Measurements from ENCODE around the gene ZFPL1. TPM values are rescaled to one million over a fixed set of nuclear protein-coding genes. Genes with fewer than 3 reads are reported as not detected.

Gene ZFPL1
- 10 to 100 TPM; 29.9 to 41.3 TPM for total RNA-seq

DNA sequence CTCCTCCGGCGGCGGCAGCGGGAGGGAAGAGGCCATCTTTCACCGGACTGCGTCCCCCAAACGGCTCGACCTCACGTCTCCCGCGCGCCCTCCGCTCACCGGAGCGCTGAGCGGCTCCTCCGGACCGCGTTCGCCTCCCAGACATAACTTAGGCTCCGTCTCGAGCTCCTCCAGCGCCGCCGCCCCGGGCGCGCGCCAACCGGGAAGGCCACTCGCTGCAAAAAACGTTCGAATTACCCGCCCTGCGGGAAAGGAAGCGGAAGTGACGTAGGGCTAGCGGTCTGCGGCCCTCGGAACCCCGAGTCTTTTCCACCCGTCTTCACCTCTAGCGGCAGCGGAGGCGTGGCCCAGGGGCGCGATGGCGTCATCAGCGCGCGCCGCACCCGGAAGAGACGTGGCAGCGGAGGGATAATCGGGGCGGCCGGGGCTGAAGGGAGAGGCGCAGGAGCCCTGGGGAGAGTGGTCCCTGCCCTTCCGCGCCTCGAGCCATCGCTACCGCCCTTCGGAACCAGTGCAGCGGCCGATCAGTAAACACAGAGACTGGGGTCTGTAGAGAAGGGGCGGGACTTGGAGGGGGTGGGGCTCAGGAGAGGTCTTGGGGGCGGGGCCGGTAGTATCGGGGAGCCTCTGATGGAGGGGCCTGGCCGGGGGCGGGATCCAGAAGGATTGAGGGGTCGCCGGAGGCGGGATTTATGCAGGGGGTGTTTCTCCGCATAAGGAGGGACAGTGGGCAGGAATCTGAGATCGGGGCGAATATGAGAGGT lies at the start of gene ZFPL1, which contains the start of gene CDCA5:
Gene ZFPL1, plus strand, starts transcription at position 389 of the 764 bp plus-strand sequence. CDS start 477 bp downstream, outside the sequence.
Gene CDCA5, minus strand, starts transcription at position 207 of the 764 bp plus-strand sequence. Its CDS starts 62 bp downstream, at position 145.
- DNase-seq (ENCODE audit: low spot score in 2 of 2) (peak; percentile 97 to 98), ATAC-seq (peak; percentile 90 to 97)
- Mint-ChIP-seq H3K27ac (peak within 1 kb of the TSS; percentile 99 to 100), H3K36me3 (peaks cover 50 to 52% of the 10 kb centered on the region in 2 donors), H3K9me3 (no peaks in the 10 kb centered on the region)

DNA sequence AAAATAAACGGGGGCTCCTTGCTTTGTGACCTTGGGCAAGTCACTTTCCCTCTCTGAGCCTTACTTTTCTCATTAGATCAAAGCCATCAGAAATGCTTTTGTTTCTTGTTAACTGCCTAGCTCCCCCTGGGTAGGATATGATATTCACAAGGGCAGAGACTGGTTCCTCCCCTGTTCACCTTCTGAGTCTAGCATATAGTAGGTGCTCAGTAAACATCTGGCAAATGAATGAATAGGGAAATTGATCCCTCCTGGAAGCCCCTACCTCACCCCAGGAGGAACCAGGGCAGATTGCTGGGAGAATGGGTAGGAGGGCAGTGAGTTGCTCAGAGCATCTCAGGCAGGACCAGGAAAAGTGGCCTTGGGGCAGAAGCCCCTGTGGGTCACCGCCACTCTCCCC lies 49.6 kb upstream of the ZFPL1 start:
- no peak overlapping the region for H3K27ac Mint-ChIP-seq
- no peaks in the 10 kb centered on the region for H3K9me3 Mint-ChIP-seq
- no peak for ATAC-seq
- H3K36me3 Mint-ChIP-seq: no peaks in the 10 kb centered on the region
- DNase-seq (ENCODE audit: low spot score in 2 of 2): no peak

DNA sequence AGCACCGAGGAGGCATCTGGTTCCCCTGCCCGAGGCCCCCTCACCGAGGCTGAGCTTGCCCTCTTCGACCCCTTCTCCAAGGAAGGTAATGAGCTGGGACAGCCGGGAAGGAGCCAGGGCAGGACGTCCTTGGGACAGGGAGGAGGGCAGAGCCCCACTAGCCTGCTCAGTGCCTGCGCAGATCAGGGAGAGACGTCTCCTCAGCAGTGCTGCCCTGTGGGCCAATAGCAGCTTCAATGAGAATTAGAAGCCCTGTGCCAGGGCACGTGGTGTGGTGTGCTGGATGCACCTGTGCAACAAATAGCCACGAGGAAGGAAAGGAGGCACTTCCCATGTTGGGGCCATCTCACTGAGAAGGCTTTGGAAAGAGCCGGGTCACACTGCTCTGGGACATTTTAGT lies 48.4 kb upstream of the ZFPL1 start:
- DNase-seq (ENCODE audit: low spot score in 2 of 2) (no peak), ATAC-seq (no peak)
- Mint-ChIP-seq H3K36me3 (no peaks in the 10 kb centered on the region), H3K27ac (no peak overlapping the region), H3K9me3 (no peaks in the 10 kb centered on the region)

DNA sequence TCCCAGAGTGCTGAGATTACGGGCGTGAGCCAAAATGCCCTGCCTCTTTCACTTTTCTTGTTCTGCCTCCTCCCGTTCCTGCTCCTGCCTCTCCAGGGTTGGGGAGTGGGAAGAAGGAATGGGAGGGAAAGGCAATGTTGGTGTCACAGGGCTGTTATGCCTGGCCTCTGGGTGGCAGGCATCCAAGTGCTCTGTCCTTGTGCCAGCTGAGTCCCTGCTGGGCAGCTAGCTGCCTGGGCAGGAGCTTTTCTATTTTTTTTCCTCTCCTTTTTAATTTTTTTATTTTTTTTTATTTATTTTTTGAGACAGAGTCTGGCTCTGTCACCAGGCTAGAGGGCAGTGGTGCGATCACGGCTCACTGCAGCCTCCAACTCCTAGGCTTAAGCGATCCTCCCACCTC lies 47.1 kb upstream of the ZFPL1 start:
- no peaks in the 10 kb centered on the region for H3K36me3 Mint-ChIP-seq
- no peak for DNase-seq (ENCODE audit: low spot score in 2 of 2)
- no peaks in the 10 kb centered on the region for H3K9me3 Mint-ChIP-seq
- H3K27ac Mint-ChIP-seq: no peak overlapping the region
- no peak for ATAC-seq

DNA sequence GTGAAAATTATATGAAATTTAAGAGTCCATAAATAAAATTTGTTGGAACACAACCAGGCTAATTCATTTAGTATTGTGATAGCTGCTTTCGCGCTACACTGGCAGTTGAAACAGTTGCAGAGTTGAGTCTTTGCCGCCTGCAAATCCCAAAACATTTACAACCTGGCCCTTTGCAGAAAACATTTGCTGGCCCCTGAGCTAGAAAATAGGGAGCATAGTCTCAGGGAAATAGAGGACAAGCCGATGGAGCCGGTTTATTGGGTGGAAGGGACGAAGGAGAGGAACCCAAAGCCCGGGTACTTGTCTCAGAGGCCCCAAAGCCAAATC lies 43.5 kb upstream of the ZFPL1 start:
- ATAC-seq: no peak
- Mint-ChIP-seq H3K36me3 (peaks cover 5 to 7% of the 10 kb centered on the region in 2 donors), H3K27ac (peak overlapping the region; percentile 82 to 92), H3K9me3 (no peaks in the 10 kb centered on the region)
- DNase-seq (ENCODE audit: low spot score in 2 of 2): no peak

DNA sequence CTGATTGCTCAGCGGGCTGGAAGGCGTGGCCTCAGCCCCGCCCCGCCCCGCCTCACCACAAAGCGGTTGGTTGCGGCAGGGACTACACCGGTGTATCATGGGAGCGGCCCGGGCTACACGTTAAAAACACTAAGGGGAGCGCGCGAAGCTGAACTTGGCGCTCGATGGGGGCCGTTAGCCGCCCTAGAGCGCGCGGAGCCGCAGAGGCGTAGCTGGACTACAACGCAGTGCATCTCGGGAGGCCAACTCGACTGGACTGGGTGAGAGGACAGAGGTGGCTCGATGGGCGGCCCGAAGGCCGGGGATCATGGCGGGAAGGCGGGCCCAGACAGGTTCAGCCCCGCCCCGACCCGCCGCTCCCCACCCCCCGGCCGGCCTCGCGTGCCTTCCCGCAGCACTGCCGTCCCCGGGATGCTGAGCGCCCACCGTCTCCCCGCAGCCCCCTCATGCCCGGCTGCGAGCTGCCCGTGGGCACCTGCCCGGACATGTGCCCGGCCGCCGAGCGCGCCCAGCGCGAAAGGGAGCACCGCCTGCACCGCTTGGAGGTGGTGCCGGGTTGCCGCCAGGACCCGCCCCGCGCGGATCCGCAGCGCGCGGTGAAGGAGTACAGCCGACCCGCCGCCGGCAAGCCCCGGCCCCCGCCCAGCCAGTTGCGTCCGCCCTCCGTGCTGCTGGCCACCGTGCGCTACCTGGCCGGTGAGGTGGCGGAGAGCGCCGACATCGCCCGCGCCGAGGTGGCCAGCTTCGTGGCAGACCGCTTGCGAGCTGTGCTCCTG lies 43.0 kb upstream of the ZFPL1 start, which contains the start of gene SAC3D1:
Gene SAC3D1, plus strand, starts transcription at position 364 of the 776 bp plus-strand sequence. Its CDS starts 83 bp downstream, at position 447.
- Mint-ChIP-seq H3K27ac (peak within 1 kb of the TSS; percentile 82 to 92), H3K36me3 (peaks cover 5 to 7% of the 10 kb centered on the region in 2 donors), H3K9me3 (no peaks in the 10 kb centered on the region)
- DNase-seq (ENCODE audit: low spot score in 2 of 2): peak; percentile 90 to 94
- ATAC-seq: peak; percentile 90 to 95

DNA sequence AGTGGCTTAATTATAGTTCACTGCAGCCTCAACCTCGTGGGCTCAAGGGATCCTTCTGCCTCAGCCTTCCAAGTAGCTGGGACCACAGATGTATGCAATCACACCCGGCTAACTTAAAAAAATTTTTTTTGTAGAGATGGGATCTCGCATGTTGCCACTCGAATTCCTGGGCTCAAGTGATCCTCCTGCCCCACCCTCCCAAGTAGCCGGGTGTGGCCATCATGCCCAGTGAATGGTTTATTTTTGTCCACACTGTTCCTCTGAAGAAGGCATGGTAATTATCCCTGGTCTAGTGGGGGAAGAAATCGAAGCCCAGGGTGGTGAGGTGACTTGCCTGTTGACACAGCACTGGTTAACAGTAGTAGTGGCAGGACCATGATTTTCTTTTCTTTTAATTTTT lies 41.1 kb upstream of the ZFPL1 start:
- DNase-seq (ENCODE audit: low spot score in 2 of 2) (no peak), ATAC-seq (no peak)
- Mint-ChIP-seq H3K27ac (peak overlapping the region in 1 of 2 donors; percentile 71), H3K36me3 (peaks cover 7 to 11% of the 10 kb centered on the region in 2 donors), H3K9me3 (no peaks in the 10 kb centered on the region)

DNA sequence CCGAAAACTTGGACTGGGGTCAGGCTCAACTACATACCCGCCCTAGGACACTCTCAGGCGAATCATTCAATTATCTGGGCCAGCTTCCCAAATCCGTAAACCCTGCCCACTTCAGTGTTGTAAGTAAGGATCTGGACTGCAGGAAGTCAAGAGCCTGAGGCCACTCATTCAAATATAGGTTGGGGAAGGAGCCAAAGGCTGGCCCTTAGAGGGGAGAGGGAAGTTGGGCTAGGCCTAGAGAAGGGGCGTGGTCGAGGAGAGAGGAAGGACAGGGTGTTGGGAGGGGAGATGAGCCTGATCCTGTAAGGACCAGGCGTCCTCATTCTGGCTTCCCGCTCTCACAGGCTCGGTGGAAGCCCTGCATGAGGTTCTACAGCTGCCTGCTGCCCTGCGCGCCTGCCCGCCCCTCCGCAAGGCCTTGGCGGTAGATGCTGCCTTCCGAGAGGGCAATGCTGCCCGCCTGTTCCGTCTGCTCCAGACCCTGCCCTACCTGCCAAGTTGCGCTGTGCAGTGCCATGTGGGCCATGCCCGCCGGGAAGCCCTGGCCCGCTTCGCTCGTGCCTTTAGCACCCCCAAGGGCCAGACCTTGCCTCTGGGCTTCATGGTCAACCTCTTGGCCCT lies 40.0 kb upstream of the ZFPL1 start:
- DNase-seq (ENCODE audit: low spot score in 2 of 2) (no peak), ATAC-seq (no peak)
- H3K9me3 Mint-ChIP-seq: no peaks in the 10 kb centered on the region
- peaks cover 7 to 11% of the 10 kb centered on the region in 2 donors for H3K36me3 Mint-ChIP-seq
- H3K27ac Mint-ChIP-seq: no peak overlapping the region

DNA sequence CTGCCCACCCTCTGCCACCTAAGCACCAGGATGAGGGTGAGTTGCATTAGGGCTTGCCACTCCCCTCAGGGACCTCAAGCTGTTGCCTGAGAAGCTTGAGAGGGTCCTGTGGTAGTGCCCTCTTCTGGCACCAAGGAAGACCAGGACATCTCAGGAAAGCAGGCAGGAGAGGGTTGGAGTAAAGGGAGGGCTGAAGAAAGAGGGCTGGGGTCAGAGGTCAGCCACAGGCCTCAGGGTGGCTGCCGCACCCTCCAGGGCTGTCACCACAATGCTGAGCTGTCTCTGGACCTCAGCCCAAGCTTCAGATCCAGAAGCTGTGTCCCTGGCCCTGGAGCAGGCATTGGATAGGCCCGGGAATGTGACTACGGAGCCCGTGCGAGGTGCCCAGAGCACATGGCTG lies 39.0 kb upstream of the ZFPL1 start:
- Mint-ChIP-seq H3K27ac (no peak overlapping the region), H3K36me3 (peaks cover 7 to 11% of the 10 kb centered on the region in 2 donors), H3K9me3 (no peaks in the 10 kb centered on the region)
- DNase-seq (ENCODE audit: low spot score in 2 of 2) (no peak), ATAC-seq (no peak)

DNA sequence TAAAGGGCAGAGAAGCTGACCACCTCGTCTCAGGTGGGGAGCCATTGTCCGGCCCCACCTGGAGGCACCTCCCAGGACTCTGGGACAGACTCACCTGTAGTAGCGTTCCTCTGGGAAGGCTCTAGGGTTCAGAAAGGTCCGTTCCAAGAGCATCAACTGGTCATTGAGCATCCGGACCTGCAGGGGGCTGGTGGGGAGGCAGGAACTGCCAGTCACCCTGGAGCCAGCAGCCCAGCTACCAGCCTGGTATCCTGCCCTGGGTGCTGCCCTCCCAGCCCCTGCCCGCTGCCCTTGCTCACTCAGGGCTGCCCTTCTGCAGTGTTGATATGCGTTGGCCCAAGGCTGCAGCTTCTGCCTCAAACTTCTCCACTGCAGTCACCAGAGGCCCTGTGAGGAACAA lies 38.3 kb upstream of the ZFPL1 start:
- Mint-ChIP-seq H3K9me3 (no peaks in the 10 kb centered on the region), H3K36me3 (peaks cover 7 to 11% of the 10 kb centered on the region in 2 donors), H3K27ac (no peak overlapping the region)
- ATAC-seq: no peak
- no peak for DNase-seq (ENCODE audit: low spot score in 2 of 2)

DNA sequence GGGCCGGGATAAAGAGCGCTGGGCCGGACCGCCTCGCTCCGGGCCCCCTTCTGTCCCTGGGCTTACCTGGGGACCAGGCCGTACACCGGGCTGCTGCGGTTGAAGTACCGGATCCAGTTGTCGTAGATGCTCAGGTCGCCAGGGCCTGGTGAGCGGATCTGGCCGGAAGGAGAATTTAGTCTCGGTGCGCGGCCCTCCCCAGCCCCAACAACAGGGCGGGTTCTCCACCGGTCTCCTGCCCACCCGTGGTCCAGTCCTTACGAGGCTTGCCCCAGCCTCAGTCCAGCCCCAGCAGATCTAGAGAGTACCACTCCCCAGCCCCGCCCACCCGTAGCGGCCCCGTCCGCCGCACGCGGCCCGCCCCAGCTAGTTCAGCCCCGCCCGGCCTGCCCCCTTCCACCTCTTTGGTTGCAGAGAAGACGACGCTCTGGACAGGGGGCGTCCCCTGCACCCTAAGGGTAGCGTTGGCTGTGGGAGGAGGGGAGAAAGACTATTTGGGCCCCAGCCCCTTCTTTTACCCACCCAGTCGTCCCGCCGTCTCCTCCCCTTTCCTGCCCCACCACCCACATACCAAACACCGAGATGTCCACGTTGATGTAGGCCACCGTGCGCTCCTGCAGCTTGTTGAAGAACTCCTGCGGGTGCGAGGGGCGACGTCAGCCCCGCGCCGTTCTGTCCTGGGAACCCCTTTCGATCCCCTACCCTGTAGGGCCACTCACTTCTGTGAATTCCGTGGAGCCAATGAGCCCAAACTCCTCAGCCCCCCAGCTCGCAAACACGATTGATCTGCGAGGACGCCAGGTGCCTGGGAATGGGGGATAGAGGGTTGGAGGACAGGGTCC lies 36.2 kb upstream of the ZFPL1 start:
- DNase-seq (ENCODE audit: low spot score in 2 of 2) (no peak), ATAC-seq (peak; percentile 71 to 83)
- peaks cover 1 to 11% of the 10 kb centered on the region in 2 donors for H3K36me3 Mint-ChIP-seq
- H3K9me3 Mint-ChIP-seq: no peaks in the 10 kb centered on the region
- peak overlapping the region; percentile 68 to 81 for H3K27ac Mint-ChIP-seq

DNA sequence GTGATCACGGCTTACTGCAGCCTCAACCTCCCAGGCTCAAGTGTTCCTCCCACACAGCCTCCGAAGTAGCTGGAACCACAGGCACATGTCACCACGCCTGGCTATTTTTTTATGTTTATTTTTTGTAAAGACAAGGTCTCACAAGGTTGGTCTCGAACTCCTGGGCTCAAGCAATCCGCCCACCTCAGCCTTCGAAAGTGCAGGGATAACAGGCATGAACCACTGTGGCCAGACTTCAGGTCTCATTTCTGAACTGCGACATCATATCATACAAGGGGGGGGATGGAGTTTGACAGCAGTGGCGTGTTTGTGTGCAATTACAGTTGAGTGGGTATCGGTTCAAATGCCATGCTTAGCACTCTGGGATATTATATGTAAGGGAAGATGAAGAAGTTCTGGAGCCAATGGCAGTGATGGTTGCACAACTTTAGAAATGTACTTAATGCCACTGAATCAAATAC lies 32.6 kb upstream of the ZFPL1 start:
- Mint-ChIP-seq H3K36me3 (peaks cover 0 to 6% of the 10 kb centered on the region in 2 donors), H3K9me3 (no peaks in the 10 kb centered on the region), H3K27ac (no peak overlapping the region)
- DNase-seq (ENCODE audit: low spot score in 2 of 2): no peak
- no peak for ATAC-seq

DNA sequence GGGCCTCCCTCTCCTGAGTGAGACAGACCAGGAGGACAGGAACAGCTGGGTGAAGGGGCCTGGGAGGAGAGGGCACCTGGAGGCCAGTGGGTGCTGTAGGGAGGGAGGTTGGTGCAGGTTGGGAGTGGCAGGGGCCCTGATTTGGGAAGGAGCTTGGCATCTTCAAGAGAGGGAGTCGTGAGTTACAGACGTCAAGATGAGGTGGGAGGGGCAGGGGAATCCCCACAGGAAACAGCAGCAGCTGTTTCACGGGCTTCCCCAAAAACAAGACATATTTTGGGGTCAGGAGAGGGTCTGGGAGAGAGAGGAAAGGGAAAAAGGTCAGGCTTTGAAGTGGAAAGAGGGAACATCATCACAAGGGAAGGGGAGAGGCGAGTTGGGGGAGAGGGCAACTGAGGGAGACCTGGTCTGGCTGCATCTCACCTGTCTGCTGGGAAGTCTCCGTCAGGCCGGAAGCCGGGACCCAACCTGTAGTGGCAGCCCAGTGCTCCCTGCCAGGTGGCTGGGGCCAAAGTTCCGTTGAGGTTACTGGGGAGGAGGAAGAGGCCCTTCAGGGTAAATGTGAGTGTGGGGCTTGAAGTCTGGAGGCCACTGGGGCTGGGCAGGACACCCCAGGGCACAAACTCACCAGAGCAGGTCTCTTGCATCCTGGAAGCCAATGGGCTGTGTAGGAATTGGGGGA lies 30.1 kb upstream of the ZFPL1 start:
- Mint-ChIP-seq H3K36me3 (no peaks in the 10 kb centered on the region), H3K27ac (peak overlapping the region; percentile 80 to 87), H3K9me3 (no peaks in the 10 kb centered on the region)
- peak in 1 of 2 donors; percentile 29 for ATAC-seq
- no peak for DNase-seq (ENCODE audit: low spot score in 2 of 2)

DNA sequence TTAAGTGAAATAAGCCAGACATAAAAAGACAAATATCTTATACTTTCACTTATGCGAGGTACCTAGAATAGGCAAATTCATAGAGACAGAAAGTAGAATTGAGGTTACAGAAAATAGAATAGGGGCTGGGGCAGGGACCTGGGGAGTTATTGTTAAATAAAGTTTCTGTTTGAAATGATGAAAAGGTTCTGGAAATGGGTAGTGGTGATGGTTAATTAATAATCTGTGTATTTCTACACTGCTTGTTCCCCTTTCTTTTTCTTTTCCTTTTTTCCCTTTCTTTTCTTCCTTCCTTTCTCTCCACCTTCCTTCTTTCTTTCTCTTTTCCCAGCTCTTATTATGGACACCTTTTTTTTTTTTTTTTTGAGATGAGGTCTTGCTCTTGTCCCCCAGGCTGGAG lies 28.5 kb upstream of the ZFPL1 start:
- ATAC-seq: no peak
- no peak for DNase-seq (ENCODE audit: low spot score in 2 of 2)
- no peaks in the 10 kb centered on the region for H3K9me3 Mint-ChIP-seq
- peak overlapping the region in 1 of 2 donors; percentile 2 for H3K27ac Mint-ChIP-seq
- no peaks in the 10 kb centered on the region for H3K36me3 Mint-ChIP-seq

DNA sequence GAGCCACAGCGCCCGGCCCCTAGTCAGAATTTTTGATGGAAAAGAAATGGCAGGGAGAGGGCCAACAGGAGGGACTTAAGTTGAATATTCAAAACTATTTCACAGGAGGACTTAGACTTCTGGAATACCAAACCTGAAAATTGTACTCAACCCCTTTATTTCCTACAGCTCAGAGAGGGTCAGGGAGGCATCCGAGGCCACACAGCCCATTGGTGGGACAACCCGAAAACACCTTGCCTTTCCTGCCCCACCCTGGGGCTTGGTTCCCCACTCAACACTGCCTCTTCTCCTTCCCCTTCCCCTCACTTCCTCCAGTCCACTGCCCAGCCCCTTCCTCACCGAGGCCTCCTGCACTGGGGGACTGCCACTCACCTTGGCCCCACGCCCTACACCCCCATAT lies 27.0 kb upstream of the ZFPL1 start:
- Mint-ChIP-seq H3K9me3 (no peaks in the 10 kb centered on the region), H3K36me3 (no peaks in the 10 kb centered on the region), H3K27ac (no peak overlapping the region)
- no peak for ATAC-seq
- no peak for DNase-seq (ENCODE audit: low spot score in 2 of 2)

DNA sequence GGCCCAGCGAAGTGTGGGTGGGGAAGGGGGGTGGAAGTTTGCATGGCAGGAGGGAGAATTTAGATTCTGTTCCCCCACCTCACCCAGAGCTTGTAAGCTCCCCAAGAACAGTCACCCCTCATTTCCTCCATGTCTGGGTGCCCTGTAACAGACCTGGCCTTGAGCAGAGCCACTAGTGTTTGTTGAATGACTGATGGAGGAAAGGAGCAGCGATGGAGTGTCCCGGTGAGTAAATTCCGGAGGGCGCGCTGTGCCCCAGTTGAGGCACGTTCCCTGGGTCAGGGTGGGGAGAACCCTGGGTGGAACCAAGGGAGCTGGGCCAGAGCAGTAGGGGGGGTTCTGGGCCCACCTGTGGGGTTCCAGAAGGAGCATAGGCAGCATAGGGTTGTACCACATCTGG lies 26.5 kb upstream of the ZFPL1 start:
- Mint-ChIP-seq H3K27ac (no peak overlapping the region), H3K36me3 (no peaks in the 10 kb centered on the region), H3K9me3 (no peaks in the 10 kb centered on the region)
- DNase-seq (ENCODE audit: low spot score in 2 of 2): no peak
- no peak for ATAC-seq
